HEK293 (cell line): ENCODE data around the gene CYTH3.

Experiments used
- CTCF ChIP-seq: fragments of 450-650 bp; formaldehyde crosslinking; IDR thresholded peaks from 2 replicates; pipeline ENCODE4 v1.5.1; 2016; ENCODE audit warnings: missing biosample characterization, missing genetic modification characterization
- HOXD13 ChIP-seq: sonication (generic); formaldehyde crosslinking; IDR thresholded peaks from 2 replicates; pipeline ENCODE4 v1.8.0; 2022; ENCODE audit warnings: missing genetic modification reagents, borderline replicate concordance
- KLF1 ChIP-seq: fragments of 450-650 bp; formaldehyde crosslinking; IDR thresholded peaks from 2 replicates; pipeline ENCODE4 v1.5.1; 2016; ENCODE audit warnings: missing biosample characterization, missing genetic modification characterization
- KLF16 ChIP-seq: fragments of 450-650 bp; formaldehyde crosslinking; IDR thresholded peaks from 2 replicates; pipeline ENCODE4 v1.5.1; 2017; ENCODE audit warnings: missing biosample characterization, missing genetic modification characterization
- MYNN ChIP-seq: fragments of 450-650 bp; formaldehyde crosslinking; IDR thresholded peaks from 2 replicates; pipeline ENCODE4 v1.5.1; 2016; ENCODE audit warnings: missing biosample characterization, missing genetic modification characterization, borderline replicate concordance
- YY1 ChIP-seq: fragments of 450-650 bp; formaldehyde crosslinking; IDR thresholded peaks from 2 replicates; pipeline ENCODE4 v1.5.1; 2018; ENCODE audit warnings: missing biosample characterization, missing genetic modification characterization
- ZBTB1 ChIP-seq: fragments of 450-650 bp; formaldehyde crosslinking; IDR thresholded peaks from 2 replicates; pipeline ENCODE4 v1.5.1; 2016; ENCODE audit warnings: missing biosample characterization, missing genetic modification characterization
- ZNF274 ChIP-seq, 2 experiments: fragments of 200-500 bp in 1 of 2; fragments of 450-650 bp in 1 of 2; sonication (Bioruptor generic) in 1 of 2; formaldehyde crosslinking in 1 of 2; IDR thresholded peaks; 2 replicates each; pipeline versions ENCODE4 v1.5.1 to v1.6.1; 2014 to 2016; ENCODE audit warnings: borderline replicate concordance in 1 of 2, inconsistent platforms in 1 of 2, low read length in 1 of 2, missing biosample characterization in 1 of 2, missing genetic modification characterization in 1 of 2
- ZNF335 ChIP-seq: fragments of 450-650 bp; formaldehyde crosslinking; conservative IDR thresholded peaks from 2 replicates; pipeline ENCODE4 v1.5.1; 2016; ENCODE audit warnings: missing biosample characterization, missing genetic modification characterization
- TF ChIP-seq, protein P1 (sequence below): fragments of 450-650 bp; formaldehyde crosslinking; optimal IDR thresholded peaks from 2 replicates; pipeline ENCODE3; 2016; ENCODE audit warnings: missing biosample characterization, mild to moderate bottlenecking, missing genetic modification characterization
- TF ChIP-seq, protein P2 (sequence below): fragments of 450-650 bp; formaldehyde crosslinking; IDR thresholded peaks from 2 replicates; pipeline ENCODE4 v1.5.1; 2016; ENCODE audit warnings: missing biosample characterization, missing genetic modification characterization, borderline replicate concordance

- TF ChIP-seq HOXD13 (CRISPR knock-in tag), result no peak
- TF ChIP-seq MYNN (tag by site-specific recombination), result no peak
- TF ChIP-seq, protein P1, sequence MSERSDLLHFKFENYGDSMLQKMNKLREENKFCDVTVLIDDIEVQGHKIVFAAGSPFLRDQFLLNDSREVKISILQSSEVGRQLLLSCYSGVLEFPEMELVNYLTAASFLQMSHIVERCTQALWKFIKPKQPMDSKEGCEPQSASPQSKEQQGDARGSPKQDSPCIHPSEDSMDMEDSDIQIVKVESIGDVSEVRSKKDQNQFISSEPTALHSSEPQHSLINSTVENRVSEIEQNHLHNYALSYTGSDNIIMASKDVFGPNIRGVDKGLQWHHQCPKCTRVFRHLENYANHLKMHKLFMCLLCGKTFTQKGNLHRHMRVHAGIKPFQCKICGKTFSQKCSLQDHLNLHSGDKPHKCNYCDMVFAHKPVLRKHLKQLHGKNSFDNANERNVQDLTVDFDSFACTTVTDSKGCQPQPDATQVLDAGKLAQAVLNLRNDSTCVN (tag by site-specific recombination), result no peak
- TF ChIP-seq ZNF335 (tag by site-specific recombination), result no peak
- TF ChIP-seq ZBTB1 (tag by site-specific recombination), result no peak
- TF ChIP-seq YY1 (tag by site-specific recombination), result no peak
- no peak for TF ChIP-seq CTCF (tag by site-specific recombination)
- TF ChIP-seq ZNF274 (IDR thresholded peaks at IDR 0.05; ENCODE audit: low read length), result no peak
- TF ChIP-seq ZNF274 (tag by site-specific recombination; IDR thresholded peaks at IDR 0.05; ENCODE audit: borderline replicate concordance), result no peak
- no peak for TF ChIP-seq KLF16 (tag by site-specific recombination)
- TF ChIP-seq, protein P2, sequence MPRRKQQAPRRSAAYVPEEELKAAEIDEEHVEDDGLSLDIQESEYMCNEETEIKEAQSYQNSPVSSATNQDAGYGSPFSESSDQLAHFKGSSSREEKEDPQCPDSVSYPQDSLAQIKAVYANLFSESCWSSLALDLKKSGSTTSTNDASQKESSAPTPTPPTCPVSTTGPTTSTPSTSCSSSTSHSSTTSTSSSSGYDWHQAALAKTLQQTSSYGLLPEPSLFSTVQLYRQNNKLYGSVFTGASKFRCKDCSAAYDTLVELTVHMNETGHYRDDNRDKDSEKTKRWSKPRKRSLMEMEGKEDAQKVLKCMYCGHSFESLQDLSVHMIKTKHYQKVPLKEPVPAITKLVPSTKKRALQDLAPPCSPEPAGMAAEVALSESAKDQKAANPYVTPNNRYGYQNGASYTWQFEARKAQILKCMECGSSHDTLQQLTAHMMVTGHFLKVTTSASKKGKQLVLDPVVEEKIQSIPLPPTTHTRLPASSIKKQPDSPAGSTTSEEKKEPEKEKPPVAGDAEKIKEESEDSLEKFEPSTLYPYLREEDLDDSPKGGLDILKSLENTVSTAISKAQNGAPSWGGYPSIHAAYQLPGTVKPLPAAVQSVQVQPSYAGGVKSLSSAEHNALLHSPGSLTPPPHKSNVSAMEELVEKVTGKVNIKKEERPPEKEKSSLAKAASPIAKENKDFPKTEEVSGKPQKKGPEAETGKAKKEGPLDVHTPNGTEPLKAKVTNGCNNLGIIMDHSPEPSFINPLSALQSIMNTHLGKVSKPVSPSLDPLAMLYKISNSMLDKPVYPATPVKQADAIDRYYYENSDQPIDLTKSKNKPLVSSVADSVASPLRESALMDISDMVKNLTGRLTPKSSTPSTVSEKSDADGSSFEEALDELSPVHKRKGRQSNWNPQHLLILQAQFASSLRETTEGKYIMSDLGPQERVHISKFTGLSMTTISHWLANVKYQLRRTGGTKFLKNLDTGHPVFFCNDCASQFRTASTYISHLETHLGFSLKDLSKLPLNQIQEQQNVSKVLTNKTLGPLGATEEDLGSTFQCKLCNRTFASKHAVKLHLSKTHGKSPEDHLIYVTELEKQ (tag by site-specific recombination), result no peak
- no peak for TF ChIP-seq KLF1 (tag by site-specific recombination)
Observed at GRCh38 chr7:6268023-6268900, 4.2 kb downstream of the CYTH3 start.
